Spleen (tissue), 11 donors: ENCODE results near the gene OGG1. TPM values are rescaled to one million over a fixed set of nuclear protein-coding genes. Genes with fewer than 3 reads are reported as not detected.
A peak's percentile ranks its signal among the peaks of the same experiment; 100 is the strongest.

Experiments
- DNase-seq: peaks from one replicate; pipeline ENCODE4 v3.0.0-alpha.2; 2020
- H3K27ac ChIP-seq, 8 donors: fragments of 200-600 bp; sonication (generic) in 7 of 8; 1 replicate in 4 of 8; 2 replicates in 4 of 8; pipeline versions ENCODE4 v1.5.0 to v1.8.0; 2016 to 2021; ENCODE audit warnings: inconsistent platforms in 4 of 8, mild to moderate bottlenecking in 4 of 8, moderate library complexity in 1 of 8
- H3K27me3 ChIP-seq, 7 donors: fragments of 200-600 bp; sonication (generic) in 6 of 7; replicated peaks in 1 of 7; 1 replicate in 4 of 7; 2 replicates in 3 of 7; pipeline versions ENCODE4 v1.5.0 to v1.8.0; 2016 to 2021; ENCODE audit warnings: inconsistent platforms in 3 of 7, mild to moderate bottlenecking in 1 of 7
- H3K36me3 ChIP-seq, 6 donors: fragments of 200-600 bp; sonication (generic) in 5 of 6; 1 replicate in 4 of 6; 2 replicates in 2 of 6; pipeline versions ENCODE4 v1.5.0 to v1.8.0; 2016 to 2021; ENCODE audit warnings: inconsistent platforms in 2 of 6
- H3K4me1 ChIP-seq, 6 donors: fragments of 200-600 bp; sonication (generic) in 5 of 6; 1 replicate in 3 of 6; 2 replicates in 3 of 6; pipeline versions ENCODE4 v1.5.0 to v1.8.0; 2016 to 2021; ENCODE audit warnings: inconsistent platforms in 3 of 6
- H3K4me3 ChIP-seq, 8 donors: fragments of 200-600 bp; sonication (generic) in 7 of 8; 1 replicate in 4 of 8; 2 replicates in 4 of 8; pipeline versions ENCODE4 v1.5.0 to v1.8.0; 2016 to 2021; ENCODE audit warnings: inconsistent platforms in 4 of 8, mild to moderate bottlenecking in 4 of 8, moderate library complexity in 2 of 8
- H3K9me3 ChIP-seq, 8 donors: fragments of 200-600 bp; sonication (generic) in 7 of 8; 1 replicate in 4 of 8; 2 replicates in 4 of 8; pipeline versions ENCODE4 v1.5.0 to v1.8.0; 2016 to 2021; ENCODE audit warnings: inconsistent platforms in 4 of 8
- POLR2A ChIP-seq, 3 donors: fragments of 450-650 bp; IDR thresholded peaks; one replicate each; pipeline ENCODE4 v1.5.1; 2017; ENCODE audit warnings: antibody characterized with exemption in 3 of 3, mild to moderate bottlenecking in 1 of 3
- POLR2AphosphoS5 ChIP-seq, 3 donors: sonication (generic); formaldehyde crosslinking; IDR thresholded peaks; one replicate each; pipeline ENCODE4 v1.5.1; 2017; ENCODE audit warnings: antibody characterized with exemption in 3 of 3
- WGBS, 5 donors: extraction: QIAGEN DNeasy Blood & Tissue Kit in 3 of 5; methylation state at CpG; one replicate each; pipeline versions ENCODE4 v1.1.5 to v1.1.7; 2013 to 2018; 5-methylcytosine and 5-hydroxymethylcytosine counted together
- intact Hi-C: fragments of 100-400 bp; cut with DNase I; formaldehyde crosslinking; loops from one replicate; pipeline ENCODE4 v1.15.0; 2023; ENCODE audit warnings: low total_unique reads
- polyA plus RNA-seq, 3 donors: library from polyadenylated mRNA; stranded (reverse); fragments of 200-250 nt; gene quantifications; one replicate each; pipeline ENCODE4 v1.2.1, GENCODE V29; 2013
- total RNA-seq, 7 donors: library from RNA; depleted of rRNA in 3 of 7; stranded (reverse); fragments of >200 nt in 3 of 7; fragmentation: NEBNext Ultra II Directional in 4 of 7; extraction: Animal tissue kit (Norgen Biotek cat#: 25700) in 4 of 7; gene quantifications; one replicate each; pipeline versions ENCODE4 v1.1.0 to v1.2.1, GENCODE V29; 2016 to 2021
- TF ChIP-seq, protein P1 (sequence below), 11 experiments: fragments of 200-600 bp in 7 of 11; fragments of 450-650 bp in 4 of 11; sonication (generic) in 4 of 11; IDR thresholded peaks in 8 of 11; conservative IDR thresholded peaks in 3 of 11; 1 replicate in 7 of 11; 2 replicates in 4 of 11; pipeline versions ENCODE4 v1.4.0 to v1.8.0; 2016 to 2021; ENCODE audit warnings: antibody characterized with exemption in 11 of 11, inconsistent platforms in 4 of 11, mild to moderate bottlenecking in 1 of 11
- donor health status: healthy with polysubstance abuse.
- donor health status: DM: no; HTN: no; CAD: no; lungs with moderate emphysema.
- donor health status: DM: no; HTN: no; CAD: no.
- donor health status: Bipolar disorder and iron deficiency.
- donor health status: healthy.
- donor health status: DM: no; HTN: no; CAD: no.
- donor health status: DM: yes; HTN: yes; CAD: no.

The OGG1 gene
- total and polyA plus RNA-seq, 10 donors: 9.3 to 34.5 (median 26.7) TPM

DNA sequence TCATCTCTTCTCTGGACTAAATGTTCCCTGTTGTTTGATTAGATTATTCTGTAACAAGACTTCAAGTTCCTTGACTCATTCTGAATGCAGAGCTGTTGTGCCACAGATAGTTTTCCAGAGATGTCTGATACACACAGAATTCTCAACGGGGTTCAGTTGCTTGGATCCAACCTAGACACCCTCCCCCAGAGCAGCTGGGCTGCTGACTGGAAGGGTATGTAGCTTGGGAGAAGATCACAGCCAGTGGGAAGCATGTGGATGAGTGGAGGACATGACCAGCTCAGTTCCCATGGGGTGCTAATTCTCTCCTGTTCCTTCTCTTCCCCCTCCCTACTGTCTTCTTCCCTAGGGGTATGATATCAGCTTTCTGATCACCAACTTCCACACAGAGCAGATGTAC, 53.7 kb downstream of the OGG1 start:
- DNase-seq: no peak
- no peak for TF ChIP-seq POLR2AphosphoS5 (IDR thresholded peaks at IDR 0.05)
- TF ChIP-seq POLR2A (IDR thresholded peaks at IDR 0.05): no peak
- TF ChIP-seq, protein P1, sequence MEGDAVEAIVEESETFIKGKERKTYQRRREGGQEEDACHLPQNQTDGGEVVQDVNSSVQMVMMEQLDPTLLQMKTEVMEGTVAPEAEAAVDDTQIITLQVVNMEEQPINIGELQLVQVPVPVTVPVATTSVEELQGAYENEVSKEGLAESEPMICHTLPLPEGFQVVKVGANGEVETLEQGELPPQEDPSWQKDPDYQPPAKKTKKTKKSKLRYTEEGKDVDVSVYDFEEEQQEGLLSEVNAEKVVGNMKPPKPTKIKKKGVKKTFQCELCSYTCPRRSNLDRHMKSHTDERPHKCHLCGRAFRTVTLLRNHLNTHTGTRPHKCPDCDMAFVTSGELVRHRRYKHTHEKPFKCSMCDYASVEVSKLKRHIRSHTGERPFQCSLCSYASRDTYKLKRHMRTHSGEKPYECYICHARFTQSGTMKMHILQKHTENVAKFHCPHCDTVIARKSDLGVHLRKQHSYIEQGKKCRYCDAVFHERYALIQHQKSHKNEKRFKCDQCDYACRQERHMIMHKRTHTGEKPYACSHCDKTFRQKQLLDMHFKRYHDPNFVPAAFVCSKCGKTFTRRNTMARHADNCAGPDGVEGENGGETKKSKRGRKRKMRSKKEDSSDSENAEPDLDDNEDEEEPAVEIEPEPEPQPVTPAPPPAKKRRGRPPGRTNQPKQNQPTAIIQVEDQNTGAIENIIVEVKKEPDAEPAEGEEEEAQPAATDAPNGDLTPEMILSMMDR (IDR thresholded peaks at IDR 0.05 in 8 of 11, conservative IDR thresholded peaks at IDR 0.05 in 3 of 11): no peak
- 80 to 100% (median 94%) methylated on average over 1 of the region's 1 CpG for WGBS, 5 donors
- no peak overlapping the region for H3K27ac ChIP-seq
- no peaks in the 10 kb centered on the region for H3K27me3 ChIP-seq
- no peaks in the 10 kb centered on the region for H3K9me3 ChIP-seq
- peaks cover 16 to 100% (median 88%) of the 10 kb centered on the region in 6 donors for H3K36me3 ChIP-seq
- H3K4me1 ChIP-seq: peaks cover 0 to 40% (median 9%) of the 10 kb centered on the region in 6 donors
- intact Hi-C loops: no loop called here
- no peak overlapping the region for H3K4me3 ChIP-seq

DNA sequence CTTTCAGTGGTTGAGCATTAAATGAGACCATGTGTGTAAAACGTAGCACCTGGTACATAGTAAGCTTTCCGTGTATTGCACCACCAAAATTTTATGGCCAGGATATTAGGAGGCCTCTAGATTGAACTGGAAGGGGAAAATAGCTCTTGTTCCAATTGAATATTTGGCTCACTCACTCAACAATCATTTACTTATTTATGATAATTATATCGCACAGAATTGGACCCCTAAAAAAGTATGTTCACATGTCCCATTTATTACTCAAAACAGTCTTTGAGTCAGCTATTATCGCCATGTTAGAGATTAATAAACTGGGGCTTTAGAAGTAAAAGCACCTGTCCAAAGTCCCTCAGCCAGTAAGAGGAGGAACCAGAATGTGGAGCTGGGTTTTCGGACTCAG, 55.2 kb downstream of the OGG1 start:
- H3K27me3 ChIP-seq: no peaks in the 10 kb centered on the region
- no peak overlapping the region for H3K4me3 ChIP-seq
- no peak overlapping the region for H3K27ac ChIP-seq
- DNase-seq: no peak
- no peaks in the 10 kb centered on the region for H3K9me3 ChIP-seq
- TF ChIP-seq POLR2AphosphoS5 (IDR thresholded peaks at IDR 0.05) (no peak), POLR2A (IDR thresholded peaks at IDR 0.05) (no peak)
- TF ChIP-seq, protein P1 (IDR thresholded peaks at IDR 0.05 in 8 of 11, conservative IDR thresholded peaks at IDR 0.05 in 3 of 11): no peak
- peaks cover 0 to 43% (median 20%) of the 10 kb centered on the region in 6 donors for H3K4me1 ChIP-seq
- intact Hi-C loops: no loop called here
- 86 to 96% (median 92%) methylated on average over 5 of the region's 5 CpGs for WGBS, 5 donors
- peaks cover 11 to 88% (median 73%) of the 10 kb centered on the region in 6 donors for H3K36me3 ChIP-seq

DNA sequence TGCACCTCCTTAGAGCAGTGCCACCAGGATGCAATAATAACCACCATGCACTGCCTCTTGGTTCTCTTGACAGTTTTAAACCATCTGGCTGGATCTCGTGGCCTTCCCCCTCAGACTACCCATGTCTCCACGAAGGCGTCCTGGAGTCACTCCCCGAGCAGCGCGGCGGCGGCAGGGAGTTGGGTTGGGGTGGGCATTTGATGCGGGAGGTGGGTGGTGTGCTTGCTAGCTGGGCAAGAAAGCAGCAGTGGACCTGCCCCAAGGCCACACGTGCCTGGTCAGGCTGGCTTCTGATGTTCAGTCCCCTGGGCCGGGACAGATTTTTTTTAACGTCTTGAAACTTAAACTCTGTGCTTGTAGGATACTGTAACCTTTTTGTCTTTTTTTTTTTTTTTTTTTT, 56.4 kb downstream of the OGG1 start:
- TF ChIP-seq, protein P1 (IDR thresholded peaks at IDR 0.05 in 8 of 11, conservative IDR thresholded peaks at IDR 0.05 in 3 of 11): no peak
- peak in 2 of 3 donors; percentile 29 to 59 for TF ChIP-seq POLR2AphosphoS5 (IDR thresholded peaks at IDR 0.05)
- no peak for TF ChIP-seq POLR2A (IDR thresholded peaks at IDR 0.05)
- peaks cover 9 to 77% (median 62%) of the 10 kb centered on the region in 6 donors for H3K36me3 ChIP-seq
- H3K27ac ChIP-seq: no peak overlapping the region
- no peaks in the 10 kb centered on the region for H3K9me3 ChIP-seq
- intact Hi-C loops: no loop called here
- H3K27me3 ChIP-seq: no peaks in the 10 kb centered on the region
- H3K4me1 ChIP-seq: peaks cover 4 to 53% (median 30%) of the 10 kb centered on the region in 6 donors
- 89 to 95% (median 95%) methylated on average over 12 of the region's 12 CpGs for WGBS, 5 donors
- DNase-seq: no peak
- H3K4me3 ChIP-seq: no peak overlapping the region

Other genes with a start within 250 kb of the OGG1 start
- not detected for gene LHFPL4, start 196.1 kb upstream of the OGG1 start, total RNA-seq
- not detected for gene LHFPL4, start 196.1 kb upstream of the OGG1 start, polyA plus RNA-seq
- gene MTMR14, start 100.4 kb upstream of the OGG1 start, total RNA-seq: 10 to 100 TPM; 55.2 to 84.6 (median 67.2) TPM
- gene MTMR14, start 100.4 kb upstream of the OGG1 start, polyA plus RNA-seq: 10 to 100 TPM; 43.5 to 47.8 (median 45.1) TPM
- gene CPNE9, start 46.1 kb upstream of the OGG1 start, total RNA-seq: under 1 TPM in 1 of 7 donors, not detected in 6; 0.63 TPM
- under 1 TPM; 0.15 to 0.22 (median 0.17) TPM for gene CPNE9, start 46.1 kb upstream of the OGG1 start, polyA plus RNA-seq
- 10 to 100 TPM; 24.9 to 31.9 (median 27.0) TPM for gene BRPF1, start 18.2 kb upstream of the OGG1 start, total RNA-seq
- gene BRPF1, start 18.2 kb upstream of the OGG1 start, polyA plus RNA-seq: 1 to 10 TPM; 5.5 to 9.3 (median 6.4) TPM
- 10 to 100 TPM; 10.1 to 30.5 (median 22.6) TPM for gene CAMK1, start 20.0 kb downstream of the OGG1 start, total RNA-seq
- gene CAMK1, start 20.0 kb downstream of the OGG1 start, polyA plus RNA-seq: 10 to 100 TPM; 14.5 to 29.8 (median 28.2) TPM
- gene TADA3, start 42.5 kb downstream of the OGG1 start, total RNA-seq: 10 to 100 TPM; 38.6 to 73.7 (median 51.4) TPM
- 10 to 100 TPM; 33.6 to 48.3 (median 41.5) TPM for gene TADA3, start 42.5 kb downstream of the OGG1 start, polyA plus RNA-seq
- gene ARPC4, start 43.1 kb downstream of the OGG1 start, total RNA-seq: 100 to 1,000 TPM; 156 to 238 (median 199) TPM
- 100 to 1,000 TPM in 2 of 3 donors, 10 to 100 TPM in 1; 98.9 to 144 (median 125) TPM for gene ARPC4, start 43.1 kb downstream of the OGG1 start, polyA plus RNA-seq
- gene TTLL3, start 60.3 kb downstream of the OGG1 start, total RNA-seq: 100 to 1,000 TPM in 2 of 7 donors, 10 to 100 TPM in 5; 59.5 to 143 (median 78.9) TPM
- gene TTLL3, start 60.3 kb downstream of the OGG1 start, polyA plus RNA-seq: 10 to 100 TPM; 24.8 to 58.1 (median 47.3) TPM
- 10 to 100 TPM; 26.9 to 41.7 (median 30.2) TPM for gene RPUSD3, start 94.1 kb downstream of the OGG1 start, total RNA-seq
- gene RPUSD3, start 94.1 kb downstream of the OGG1 start, polyA plus RNA-seq: 10 to 100 TPM; 21.3 to 34.5 (median 25.1) TPM
- gene CIDEC, start 130.3 kb downstream of the OGG1 start, total RNA-seq: not detected
- gene CIDEC, start 130.3 kb downstream of the OGG1 start, polyA plus RNA-seq: under 1 TPM in 2 of 3 donors, not detected in 1; 0.13 to 0.24 TPM
- gene JAGN1, start 140.7 kb downstream of the OGG1 start, total RNA-seq: 10 to 100 TPM; 17.1 to 41.3 (median 23.6) TPM
- 10 to 100 TPM; 22.0 to 33.4 (median 28.1) TPM for gene JAGN1, start 140.7 kb downstream of the OGG1 start, polyA plus RNA-seq
- gene IL17RE, start 152.9 kb downstream of the OGG1 start, total RNA-seq: 1 to 10 TPM; 1.0 to 5.1 (median 1.9) TPM
- gene IL17RE, start 152.9 kb downstream of the OGG1 start, polyA plus RNA-seq: 1 to 10 TPM in 1 of 3 donors, under 1 TPM in 2; 0.57 to 1.7 (median 0.64) TPM
- gene IL17RC, start 167.1 kb downstream of the OGG1 start, total RNA-seq: 10 to 100 TPM; 10.7 to 24.1 (median 19.7) TPM
- gene IL17RC, start 167.1 kb downstream of the OGG1 start, polyA plus RNA-seq: 10 to 100 TPM in 2 of 3 donors, 1 to 10 TPM in 1; 6.6 to 24.6 (median 12.6) TPM
- gene CRELD1, start 183.9 kb downstream of the OGG1 start, total RNA-seq: 10 to 100 TPM; 17.7 to 40.3 (median 31.4) TPM
- 10 to 100 TPM; 20.6 to 40.9 (median 21.9) TPM for gene CRELD1, start 183.9 kb downstream of the OGG1 start, polyA plus RNA-seq
- 1 to 10 TPM in 6 of 7 donors, under 1 TPM in 1; 0.85 to 2.4 (median 1.9) TPM for gene PRRT3, start 202.5 kb downstream of the OGG1 start, total RNA-seq
- under 1 TPM; 0.65 to 0.99 (median 0.72) TPM for gene PRRT3, start 202.5 kb downstream of the OGG1 start, polyA plus RNA-seq
- 10 to 100 TPM; 32.8 to 61.4 (median 47.1) TPM for gene EMC3, start 236.9 kb downstream of the OGG1 start, total RNA-seq
- 10 to 100 TPM; 16.3 to 35.3 (median 18.0) TPM for gene EMC3, start 236.9 kb downstream of the OGG1 start, polyA plus RNA-seq